PC-9 (cell line): Measurements from ENCODE around the gene FAF1.

ENCODE experiments used
- CTCF ChIP-seq: fragments of 200-600 bp; sonication (generic); conservative IDR thresholded peaks from 2 replicates; pipeline ENCODE4 v1.6.1; 2017; ENCODE audit warnings: mixed run types, antibody characterized with exemption, mild to moderate bottlenecking, moderate library complexity
- EZH2 ChIP-seq: fragments of 200-600 bp; sonication (generic); IDR thresholded peaks from 2 replicates; pipeline ENCODE4 v1.8.0; 2017; ENCODE audit warnings: antibody characterized with exemption, low read depth

GRCh38 chr1:50980505-50980904 lies 20.4 kb upstream of the FAF1 start:
- TF ChIP-seq CTCF: no peak
- TF ChIP-seq EZH2: no peak
